ENCODE measurements around the gene RAB40AL. TPM values are rescaled to one million over a fixed set of nuclear protein-coding genes. Genes with fewer than 3 reads are reported as not detected.
"Not testable (repeated sequence)": the region's sequence is repeated elsewhere in the genome, so short reads cannot be mapped to it uniquely, and the experiment has no call there.

RAB40AL gene
- total RNA-seq, 4 donors from 2014 or later: 0.62 to 2.0 (median 1.4) TPM; not detected in 1

DNA sequence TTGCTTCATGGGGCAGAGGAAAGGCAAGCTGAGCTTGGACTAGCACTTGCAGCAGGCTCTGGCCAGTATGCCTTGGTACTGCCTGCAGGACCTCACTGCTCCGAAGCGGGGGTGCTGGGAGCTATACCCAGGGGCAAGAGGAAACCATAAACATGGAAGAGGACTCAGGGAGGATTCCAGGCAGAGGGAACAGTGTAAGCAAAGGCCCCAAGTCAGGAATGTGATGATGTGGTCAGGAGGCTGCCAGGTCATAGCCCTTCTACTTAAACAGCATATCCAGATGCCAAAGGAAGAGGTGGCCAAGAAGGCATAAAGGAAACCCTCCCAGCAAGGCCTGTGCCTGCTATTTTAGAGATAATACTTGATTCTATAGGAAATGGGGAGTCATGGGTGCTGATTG is 31.1 kb downstream of the RAB40AL start:
- Histone ChIP-seq H3K27ac (no peak overlapping the region), H3K4me1 (no peaks in the 10 kb centered on the region), H3K4me3 (no peak overlapping the region), H3K27me3 (no peaks in the 10 kb centered on the region), H3K9me3 (peaks cover 0 to 37% (median 0%) of the 10 kb centered on the region in 3 donors), H3K36me3 (no peaks in the 10 kb centered on the region)
- no peak for ATAC-seq
- TF ChIP-seq POLR2A (IDR thresholded peaks at IDR 0.05) (no peak), EP300 (IDR thresholded peaks at IDR 0.05) (no peak), POLR2AphosphoS5 (IDR thresholded peaks at IDR 0.05) (no peak)
- TF ChIP-seq, protein P1, sequence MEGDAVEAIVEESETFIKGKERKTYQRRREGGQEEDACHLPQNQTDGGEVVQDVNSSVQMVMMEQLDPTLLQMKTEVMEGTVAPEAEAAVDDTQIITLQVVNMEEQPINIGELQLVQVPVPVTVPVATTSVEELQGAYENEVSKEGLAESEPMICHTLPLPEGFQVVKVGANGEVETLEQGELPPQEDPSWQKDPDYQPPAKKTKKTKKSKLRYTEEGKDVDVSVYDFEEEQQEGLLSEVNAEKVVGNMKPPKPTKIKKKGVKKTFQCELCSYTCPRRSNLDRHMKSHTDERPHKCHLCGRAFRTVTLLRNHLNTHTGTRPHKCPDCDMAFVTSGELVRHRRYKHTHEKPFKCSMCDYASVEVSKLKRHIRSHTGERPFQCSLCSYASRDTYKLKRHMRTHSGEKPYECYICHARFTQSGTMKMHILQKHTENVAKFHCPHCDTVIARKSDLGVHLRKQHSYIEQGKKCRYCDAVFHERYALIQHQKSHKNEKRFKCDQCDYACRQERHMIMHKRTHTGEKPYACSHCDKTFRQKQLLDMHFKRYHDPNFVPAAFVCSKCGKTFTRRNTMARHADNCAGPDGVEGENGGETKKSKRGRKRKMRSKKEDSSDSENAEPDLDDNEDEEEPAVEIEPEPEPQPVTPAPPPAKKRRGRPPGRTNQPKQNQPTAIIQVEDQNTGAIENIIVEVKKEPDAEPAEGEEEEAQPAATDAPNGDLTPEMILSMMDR (IDR thresholded peaks at IDR 0.05): no peak
- WGBS, 2 donors (ENCODE audit: low coverage in 1 of 2): 90 to 100% methylated on average over 2 of the region's 2 CpGs

DNA sequence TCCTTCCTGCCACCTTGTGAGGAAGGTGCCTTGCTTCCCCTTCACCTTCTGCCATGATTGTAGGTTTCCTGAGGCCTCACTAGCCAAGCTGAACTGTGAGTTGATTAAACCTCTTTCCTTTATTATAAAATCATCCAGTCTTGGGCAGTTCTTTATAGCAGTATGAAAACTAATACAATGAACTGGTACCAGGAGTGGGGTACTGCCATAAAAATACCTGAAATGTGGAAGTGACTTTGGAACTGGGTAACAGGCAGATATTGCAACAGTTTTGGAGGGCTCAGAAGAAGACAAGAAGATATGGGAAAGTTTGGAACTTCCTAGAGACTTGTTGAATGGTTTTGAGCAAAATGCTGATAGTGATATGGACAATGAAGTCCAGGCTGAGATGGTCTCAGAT is 34.5 kb downstream of the RAB40AL start:
- H3K36me3 ChIP-seq, H3K4me3 ChIP-seq, H3K27ac ChIP-seq, H3K4me1 ChIP-seq, ATAC-seq, H3K27me3 ChIP-seq: not testable (repeated sequence)
- H3K9me3 ChIP-seq: peaks cover 0 to 37% (median 0%) of the 10 kb centered on the region in 3 donors

DNA sequence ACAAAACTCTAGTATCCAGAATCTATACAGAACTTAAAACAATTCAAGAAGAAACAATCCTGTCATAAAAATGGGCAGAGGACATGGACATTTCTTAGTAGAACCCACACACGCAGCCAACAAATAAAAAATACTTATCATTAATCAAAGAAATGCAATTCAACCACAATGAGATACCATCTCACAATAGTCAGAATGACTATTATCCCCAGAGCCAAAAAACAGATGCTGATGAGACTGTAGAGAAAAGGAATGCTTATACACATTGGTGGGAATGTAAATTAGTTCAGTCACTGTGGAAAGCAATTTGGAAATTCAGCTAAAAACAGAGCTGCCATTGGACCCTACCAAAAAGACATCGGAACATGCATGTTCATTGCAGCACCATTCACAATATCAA is 37.9 kb downstream of the RAB40AL start:
- no peaks in the 10 kb centered on the region for H3K4me1 ChIP-seq
- H3K9me3 ChIP-seq: peaks cover 0 to 20% (median 0%) of the 10 kb centered on the region in 3 donors
- H3K27me3 ChIP-seq: no peaks in the 10 kb centered on the region
- 65 to 71% methylated on average over 1 to 2 of the region's 2 CpGs for WGBS, 2 donors (ENCODE audit: low coverage in 1 of 2)
- no peak for TF ChIP-seq EP300 (IDR thresholded peaks at IDR 0.05)
- TF ChIP-seq POLR2AphosphoS5 (IDR thresholded peaks at IDR 0.05): no peak
- TF ChIP-seq, protein P1 (IDR thresholded peaks at IDR 0.05): no peak
- H3K4me3 ChIP-seq: no peak overlapping the region
- no peak for ATAC-seq
- H3K36me3 ChIP-seq: no peaks in the 10 kb centered on the region
- no peak overlapping the region for H3K27ac ChIP-seq

DNA sequence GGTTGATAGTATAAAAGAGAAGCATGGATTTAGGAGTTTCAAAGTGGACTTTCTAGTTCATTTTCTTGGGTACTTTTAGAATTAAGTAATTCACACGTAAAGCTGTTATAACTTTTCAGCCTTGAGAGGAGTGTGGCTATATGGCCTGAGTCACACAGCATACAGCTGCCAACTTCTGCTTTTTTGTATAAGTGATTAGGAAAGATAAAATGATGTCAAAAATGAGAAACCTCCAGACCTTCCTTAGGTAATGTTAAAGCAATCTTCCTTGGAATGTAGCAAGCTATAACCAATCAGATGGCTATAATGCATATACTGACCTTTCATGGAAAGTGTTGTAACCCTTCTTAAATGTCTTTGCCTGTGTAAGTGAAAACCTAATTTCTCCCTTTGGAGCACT is 39.2 kb downstream of the RAB40AL start:
- Histone ChIP-seq H3K9me3 (peaks cover 0 to 14% (median 0%) of the 10 kb centered on the region in 3 donors), H3K36me3 (no peaks in the 10 kb centered on the region), H3K4me3 (no peak overlapping the region), H3K27me3 (no peaks in the 10 kb centered on the region), H3K27ac (no peak overlapping the region), H3K4me1 (no peaks in the 10 kb centered on the region)
- 67 to 89% methylated on average over 1 of the region's 1 CpG for WGBS, 2 donors (ENCODE audit: low coverage in 1 of 2)
- TF ChIP-seq POLR2AphosphoS5 (IDR thresholded peaks at IDR 0.05) (no peak), POLR2A (IDR thresholded peaks at IDR 0.05) (no peak), EP300 (IDR thresholded peaks at IDR 0.05) (no peak)
- TF ChIP-seq, protein P1 (IDR thresholded peaks at IDR 0.05): no peak
- no peak for ATAC-seq

DNA sequence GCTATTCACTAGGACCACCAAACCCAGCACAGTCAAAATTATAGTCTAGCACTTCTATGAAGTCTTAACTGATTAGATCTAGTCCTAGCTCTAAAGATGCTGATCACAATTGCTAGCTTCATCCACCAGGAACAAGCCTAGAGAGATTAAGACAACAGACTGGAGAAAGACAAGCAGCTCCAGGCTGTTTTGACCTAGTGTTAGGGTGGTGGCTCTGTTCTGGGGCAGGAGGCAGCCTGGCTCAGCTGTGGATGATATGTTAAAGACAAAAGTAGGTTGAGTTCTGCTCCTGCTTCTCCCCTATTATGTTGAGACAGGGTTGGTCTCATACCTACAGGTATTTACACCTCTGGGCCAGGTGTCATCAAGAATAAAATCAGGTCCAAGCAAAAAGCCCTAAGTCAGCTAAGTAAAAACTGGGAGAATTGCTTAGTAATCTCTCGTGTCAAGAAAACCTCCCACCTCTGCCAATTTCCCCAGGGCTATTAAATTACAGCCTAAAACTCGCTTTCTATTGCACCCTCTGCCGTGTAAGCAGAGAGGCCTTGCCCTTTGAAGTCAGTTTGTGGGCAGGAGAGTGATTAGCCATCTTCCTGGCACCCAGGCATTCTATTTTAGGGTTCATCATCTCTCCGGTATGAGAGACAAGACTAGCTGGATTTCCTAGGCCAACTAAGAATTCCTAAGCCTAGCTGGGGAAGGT is 39.9 kb downstream of the RAB40AL start:
- 19% methylated on average over 3 of the region's 4 CpGs; no CpG with 5 or more reads in 1 of the 2 donors for WGBS, 2 donors (ENCODE audit: low coverage in 1 of 2)
- Histone ChIP-seq H3K9me3 (peaks cover 0 to 7% (median 0%) of the 10 kb centered on the region in 3 donors), H3K4me3 (no peak overlapping the region), H3K27me3 (no peaks in the 10 kb centered on the region), H3K27ac (no peak overlapping the region), H3K4me1 (no peaks in the 10 kb centered on the region), H3K36me3 (no peaks in the 10 kb centered on the region)
- TF ChIP-seq POLR2A (IDR thresholded peaks at IDR 0.05) (no peak), POLR2AphosphoS5 (IDR thresholded peaks at IDR 0.05) (no peak), EP300 (IDR thresholded peaks at IDR 0.05) (no peak)
- TF ChIP-seq, protein P1 (IDR thresholded peaks at IDR 0.05): no peak
- ATAC-seq: no peak
